Measurements from ENCODE around the gene DES.
"Not testable (repeated sequence)": the region's sequence is repeated elsewhere in the genome, so short reads cannot be mapped to it uniquely, and the experiment has no call there.

DES gene

GRCh38 chr2:219400562-219400961 is 17.6 kb upstream of the DES start:
- DNase-seq (ENCODE audit: low spot score), result no peak

GRCh38 chr2:219401606-219402005 is 16.6 kb upstream of the DES start:
- no peak for DNase-seq (ENCODE audit: low spot score)

- DNase-seq (ENCODE audit: low spot score), result peak; percentile 48
These were observed 15.3 kb upstream of the DES start for GRCh38 chr2:219402665-219403515.

- DNase-seq (ENCODE audit: low spot score), result no peak
These were observed 14.3 kb upstream of the DES start for GRCh38 chr2:219403861-219404260.

- DNase-seq (ENCODE audit: low spot score), result no peak
These were observed 13.8 kb upstream of the DES start for GRCh38 chr2:219404291-219404910.

GRCh38 chr2:219404954-219405353 is 13.2 kb upstream of the DES start:
- no peak for DNase-seq (ENCODE audit: low spot score)

- DNase-seq (ENCODE audit: low spot score), result no peak
These were observed 12.7 kb upstream of the DES start for GRCh38 chr2:219405451-219405850.

- DNase-seq (ENCODE audit: low spot score), result no peak
These were observed 12.0 kb upstream of the DES start for GRCh38 chr2:219405958-219406860.

GRCh38 chr2:219406861-219407230 is 11.3 kb upstream of the DES start:
- DNase-seq (ENCODE audit: low spot score), result no peak

- DNase-seq (ENCODE audit: low spot score), result not testable (repeated sequence)
These were observed 10.8 kb upstream of the DES start for GRCh38 chr2:219407343-219407742.

- DNase-seq (ENCODE audit: low spot score), result no peak
These were observed 10.0 kb upstream of the DES start for GRCh38 chr2:219408204-219408603.

- no peak for DNase-seq (ENCODE audit: low spot score)
These were observed 9.5 kb upstream of the DES start for GRCh38 chr2:219408631-219409030.

- DNase-seq (ENCODE audit: low spot score), result no peak
These were observed 8.6 kb upstream of the DES start for GRCh38 chr2:219409619-219410018.

- DNase-seq (ENCODE audit: low spot score), result no peak
These were observed 7.8 kb upstream of the DES start for GRCh38 chr2:219410390-219410789.

- no peak for DNase-seq (ENCODE audit: low spot score)
These were observed 3.3 kb upstream of the DES start for GRCh38 chr2:219414857-219415256.

GRCh38 chr2:219415580-219416234 is 2.5 kb upstream of the DES start:
- DNase-seq (ENCODE audit: low spot score), result no peak

GRCh38 chr2:219416235-219416602 is 2.0 kb upstream of the DES start:
- no peak for DNase-seq (ENCODE audit: low spot score)

- no peak for DNase-seq (ENCODE audit: low spot score)
These were observed 1.2 kb upstream of the DES start for GRCh38 chr2:219416938-219417337.

- DNase-seq (ENCODE audit: low spot score), result no peak
These were observed 803 bp upstream of the DES start for GRCh38 chr2:219417374-219417773.

- DNase-seq (ENCODE audit: low spot score), result no peak
These were observed 791 bp downstream of the DES start for GRCh38 chr2:219419012-219419324.

GRCh38 chr2:219419331-219420197 is 1.4 kb downstream of the DES start:
- no peak for DNase-seq (ENCODE audit: low spot score)
